DND-41 (cell line): Measurements from ENCODE around the gene CD27.

Experiments used
- ATAC-seq: fragments of 200-7000 bp; cut with Tn5 transposase; 3 replicates; pipeline ENCODE4 v1.9.1; 2021; ENCODE audit warnings: low read depth; ENCODE audit not compliant: insufficient read depth
- DNase-seq: peaks from one replicate; pipeline ENCODE4 v3.0.0-alpha.2; 2020
- H2AFZ ChIP-seq: 2 replicates; pipeline ENCODE4 v1.6.0; 2012; ENCODE audit warnings: low read depth, low read length
- H3K27ac ChIP-seq: 2 replicates; pipeline ENCODE4 v1.5.1; 2012; ENCODE audit warnings: low read length, inconsistent platforms
- H3K27me3 ChIP-seq: fragments of 200-600 bp; sonication (generic); 2 replicates; pipeline ENCODE4 v1.6.0; 2012; ENCODE audit warnings: low read length, mild to moderate bottlenecking, inconsistent platforms; ENCODE audit not compliant: insufficient read depth, poor library complexity
- H3K36me3 ChIP-seq: 2 replicates; pipeline ENCODE4 v1.5.1; 2012; ENCODE audit warnings: low read length, inconsistent platforms; ENCODE audit not compliant: insufficient read depth
- H3K4me1 ChIP-seq: 2 replicates; pipeline ENCODE4 v1.5.1; 2012; ENCODE audit warnings: mild to moderate bottlenecking, low read length; ENCODE audit not compliant: insufficient read depth
- H3K4me2 ChIP-seq: 2 replicates; pipeline ENCODE4 v1.6.0; 2012; ENCODE audit warnings: mild to moderate bottlenecking, moderate library complexity, low read length, inconsistent platforms; ENCODE audit not compliant: insufficient read depth
- H3K4me3 ChIP-seq, 2 experiments: fragments of 200-600 bp in 1 of 2; shearing (Covaris generic) in 1 of 2; 2 replicates each; pipeline ENCODE4 v1.5.1; 2012 to 2016; ENCODE audit warnings: inconsistent platforms in 2 of 2, low read length in 2 of 2, mild to moderate bottlenecking in 2 of 2, low read depth in 1 of 2, moderate library complexity in 1 of 2
- H3K79me2 ChIP-seq: 2 replicates; pipeline ENCODE4 v1.6.0; 2012; ENCODE audit warnings: low read length, inconsistent platforms; ENCODE audit not compliant: insufficient read depth
- H3K9ac ChIP-seq: 2 replicates; pipeline ENCODE4 v1.6.0; 2012; ENCODE audit warnings: low read depth, mild to moderate bottlenecking, inconsistent platforms, low read length, moderate library complexity
- H3K9me3 ChIP-seq: 2 replicates; pipeline ENCODE4 v1.5.1; 2012; ENCODE audit warnings: low read length, moderate library complexity, mild to moderate bottlenecking, inconsistent platforms; ENCODE audit not compliant: insufficient read depth, severe bottlenecking
- H4K20me1 ChIP-seq: 2 replicates; pipeline ENCODE4 v1.6.0; 2012; ENCODE audit warnings: low read length; ENCODE audit not compliant: insufficient read depth
- EZH2 ChIP-seq: IDR thresholded peaks from 3 replicates; pipeline ENCODE4 v1.6.1; 2012; ENCODE audit warnings: borderline replicate concordance, low read depth, mild to moderate bottlenecking, moderate library complexity, low read length, inconsistent platforms; ENCODE audit not compliant: severe bottlenecking
- TF ChIP-seq, protein P1 (sequence below): IDR thresholded peaks from 2 replicates; pipeline ENCODE4 v1.5.1; 2012; ENCODE audit warnings: borderline replicate concordance, low read length, moderate library complexity, mild to moderate bottlenecking; ENCODE audit not compliant: poor library complexity, severe bottlenecking; ENCODE audit errors: extremely low read depth

Gene CD27

DNA sequence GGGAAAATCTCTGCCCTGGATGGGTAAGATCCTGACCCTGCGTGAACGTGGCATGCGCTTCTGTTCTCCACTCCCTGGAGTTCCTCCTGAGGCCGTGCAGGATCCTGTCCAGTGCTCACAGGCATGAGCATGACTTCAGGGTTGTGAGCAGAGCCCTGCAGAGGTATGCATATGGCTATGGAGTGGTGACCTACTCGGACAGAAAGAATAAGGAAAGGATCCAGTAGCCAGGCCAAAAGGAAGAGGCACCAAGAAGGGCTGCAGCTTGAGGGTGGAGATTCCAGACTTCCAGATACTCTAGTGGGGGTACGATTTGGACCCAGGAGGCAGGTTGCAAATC lies 20.8 kb upstream of the CD27 start:
- no peaks in the 10 kb centered on the region for H3K79me2 ChIP-seq
- H3K4me2 ChIP-seq: peak overlapping the region; percentile 5; the same call in 1 of the 2 replicates
- no peaks in the 10 kb centered on the region for H3K36me3 ChIP-seq
- peak overlapping the region; percentile 54 for H3K27ac ChIP-seq
- peak overlapping the region; percentile 54 for H2AFZ ChIP-seq
- no peak; the same call in 2 of the 3 replicates for ATAC-seq
- H3K4me3 ChIP-seq: no peak overlapping the region
- H3K9ac ChIP-seq: peak overlapping the region; percentile 14
- no peaks in the 10 kb centered on the region for H3K27me3 ChIP-seq
- peaks cover 18% of the 10 kb centered on the region for H3K4me1 ChIP-seq
- DNase-seq: no peak
- TF ChIP-seq, protein P1, sequence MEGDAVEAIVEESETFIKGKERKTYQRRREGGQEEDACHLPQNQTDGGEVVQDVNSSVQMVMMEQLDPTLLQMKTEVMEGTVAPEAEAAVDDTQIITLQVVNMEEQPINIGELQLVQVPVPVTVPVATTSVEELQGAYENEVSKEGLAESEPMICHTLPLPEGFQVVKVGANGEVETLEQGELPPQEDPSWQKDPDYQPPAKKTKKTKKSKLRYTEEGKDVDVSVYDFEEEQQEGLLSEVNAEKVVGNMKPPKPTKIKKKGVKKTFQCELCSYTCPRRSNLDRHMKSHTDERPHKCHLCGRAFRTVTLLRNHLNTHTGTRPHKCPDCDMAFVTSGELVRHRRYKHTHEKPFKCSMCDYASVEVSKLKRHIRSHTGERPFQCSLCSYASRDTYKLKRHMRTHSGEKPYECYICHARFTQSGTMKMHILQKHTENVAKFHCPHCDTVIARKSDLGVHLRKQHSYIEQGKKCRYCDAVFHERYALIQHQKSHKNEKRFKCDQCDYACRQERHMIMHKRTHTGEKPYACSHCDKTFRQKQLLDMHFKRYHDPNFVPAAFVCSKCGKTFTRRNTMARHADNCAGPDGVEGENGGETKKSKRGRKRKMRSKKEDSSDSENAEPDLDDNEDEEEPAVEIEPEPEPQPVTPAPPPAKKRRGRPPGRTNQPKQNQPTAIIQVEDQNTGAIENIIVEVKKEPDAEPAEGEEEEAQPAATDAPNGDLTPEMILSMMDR: no peak
- no peak for TF ChIP-seq EZH2
- no peaks in the 10 kb centered on the region for H4K20me1 ChIP-seq
- no peaks in the 10 kb centered on the region for H3K9me3 ChIP-seq

DNA sequence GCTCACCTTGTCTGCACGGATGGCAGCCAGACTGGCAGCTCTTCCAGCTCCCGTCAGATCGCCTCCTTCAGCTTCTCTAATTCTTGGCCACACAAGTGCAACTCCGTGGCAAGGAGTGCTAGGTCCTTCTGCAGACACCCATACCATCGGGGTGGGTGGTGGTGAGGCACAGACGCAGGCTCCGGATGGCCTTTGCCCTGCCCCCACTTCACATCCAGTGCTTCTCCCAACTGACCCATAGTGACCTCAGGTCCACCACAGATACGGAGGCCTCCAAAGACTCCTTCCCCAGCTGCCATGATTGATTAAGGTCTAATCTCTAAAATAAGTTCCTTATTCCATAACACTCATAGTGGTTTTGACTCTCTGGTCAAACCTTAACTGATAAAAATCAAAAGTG lies 19.9 kb upstream of the CD27 start:
- Histone ChIP-seq H3K4me2 (no peak overlapping the region), H3K79me2 (no peaks in the 10 kb centered on the region), H3K27ac (no peak overlapping the region), H3K4me3 (no peak overlapping the region), H3K4me1 (peaks cover 18% of the 10 kb centered on the region), H3K27me3 (no peaks in the 10 kb centered on the region), H2AFZ (no peak overlapping the region), H3K9ac (no peak overlapping the region), H3K36me3 (no peaks in the 10 kb centered on the region), H4K20me1 (no peaks in the 10 kb centered on the region), H3K9me3 (no peaks in the 10 kb centered on the region)
- TF ChIP-seq, protein P1: no peak
- no peak for TF ChIP-seq EZH2
- DNase-seq: no peak
- ATAC-seq: no peak

DNA sequence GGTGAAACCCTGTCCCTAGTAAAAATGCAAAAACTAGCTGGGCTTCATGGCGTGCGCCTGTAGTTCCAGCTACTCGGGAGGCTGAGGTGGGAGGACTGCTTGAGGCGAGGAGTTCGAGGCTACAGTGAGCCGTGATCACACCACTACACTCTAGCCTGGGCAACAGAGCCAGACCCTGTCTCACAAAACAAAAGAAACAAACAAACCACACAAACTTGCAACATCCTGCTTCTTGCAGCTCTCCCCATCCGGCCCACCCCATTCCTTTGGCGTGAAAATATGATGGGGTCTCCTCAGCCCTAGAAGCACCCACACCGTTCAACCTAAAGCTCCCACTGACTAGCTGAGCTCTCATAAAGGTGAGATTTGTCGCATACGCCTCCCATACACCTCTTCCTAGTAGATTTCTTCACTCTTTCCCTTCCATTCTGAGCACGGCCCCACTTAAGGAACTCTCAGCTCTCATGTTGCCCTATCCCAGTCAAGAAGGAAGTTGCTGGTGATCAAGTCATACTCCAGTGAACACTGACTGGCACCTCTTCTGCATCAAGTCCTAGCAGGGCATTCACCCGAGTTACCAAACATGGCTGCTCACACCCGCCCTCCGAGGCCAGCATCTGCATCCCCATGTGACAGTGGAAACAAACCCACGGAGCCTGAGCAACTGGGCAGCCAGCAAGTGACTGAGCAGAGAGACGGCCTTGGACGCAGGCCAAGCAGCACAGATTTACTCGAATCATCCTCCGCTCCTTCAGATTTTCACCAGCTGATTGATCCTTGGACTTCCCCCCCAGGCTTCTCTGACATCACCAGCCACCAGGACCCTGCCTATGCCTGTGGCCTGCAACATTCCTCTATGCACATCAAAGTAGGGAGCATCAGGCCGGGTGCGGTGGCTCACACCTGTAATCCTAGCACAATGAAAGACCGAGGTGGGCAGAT lies 18.9 kb upstream of the CD27 start:
- no peak for TF ChIP-seq EZH2
- TF ChIP-seq, protein P1: no peak
- no peaks in the 10 kb centered on the region for H4K20me1 ChIP-seq
- no peak overlapping the region for H3K4me2 ChIP-seq
- no peaks in the 10 kb centered on the region for H3K79me2 ChIP-seq
- peaks cover 18% of the 10 kb centered on the region for H3K4me1 ChIP-seq
- H3K9ac ChIP-seq: no peak overlapping the region
- no peak overlapping the region for H3K4me3 ChIP-seq
- H3K9me3 ChIP-seq: no peaks in the 10 kb centered on the region
- no peaks in the 10 kb centered on the region for H3K36me3 ChIP-seq
- no peak for DNase-seq
- H3K27ac ChIP-seq: no peak overlapping the region
- no peak overlapping the region for H2AFZ ChIP-seq
- H3K27me3 ChIP-seq: no peaks in the 10 kb centered on the region
- no peak for ATAC-seq
